Endodermal cell (in vitro differentiated cells): Measurements from ENCODE around the gene GRM3. TPM values are rescaled to one million over a fixed set of nuclear protein-coding genes. Genes with fewer than 3 reads are reported as not detected.

Source experiments
- DNase-seq: peaks from one replicate; pipeline ENCODE4 v3.0.0-alpha.2; 2017
- H3K27ac ChIP-seq: 2 replicates; pipeline ENCODE4 v1.5.1; 2013; ENCODE audit warnings: mild to moderate bottlenecking, low read depth, low read length, moderate library complexity
- H3K27me3 ChIP-seq: 2 replicates; pipeline ENCODE4 v1.6.1; 2013; ENCODE audit warnings: mild to moderate bottlenecking, low read length, moderate library complexity; ENCODE audit not compliant: insufficient read depth, control insufficient read depth, poor library complexity, severe bottlenecking
- H3K36me3 ChIP-seq: 2 replicates; pipeline ENCODE4 v1.7.0; 2013; ENCODE audit warnings: mild to moderate bottlenecking, low read length, moderate library complexity; ENCODE audit not compliant: control insufficient read depth, insufficient read depth
- H3K4me1 ChIP-seq: one replicate; pipeline ENCODE4 v1.7.0; 2013; ENCODE audit warnings: low read length; ENCODE audit not compliant: control insufficient read depth, insufficient read depth
- H3K4me3 ChIP-seq: 2 replicates; pipeline ENCODE4 v1.5.1; 2013; ENCODE audit warnings: mild to moderate bottlenecking, low read length, moderate library complexity
- H3K9ac ChIP-seq: 2 replicates; pipeline ENCODE4 v1.6.1; 2013; ENCODE audit warnings: mild to moderate bottlenecking, low read length, moderate library complexity; ENCODE audit not compliant: poor library complexity, severe bottlenecking; ENCODE audit errors: extremely low read depth
- H3K9me3 ChIP-seq: 2 replicates; pipeline ENCODE4 v1.6.1; 2013; ENCODE audit warnings: mild to moderate bottlenecking, low read length, moderate library complexity; ENCODE audit not compliant: control insufficient read depth
- H3K27ac Mint-ChIP-seq: 2 replicates; pipeline ENCODE4 v1.8.0; 2020; ENCODE audit warnings: mixed read lengths
- H3K27me3 Mint-ChIP-seq: 2 replicates; pipeline ENCODE4 v1.8.0; 2021; ENCODE audit warnings: mild to moderate bottlenecking, mixed read lengths; ENCODE audit not compliant: insufficient read depth
- H3K36me3 Mint-ChIP-seq: 2 replicates; pipeline ENCODE4 v1.8.0; 2020; ENCODE audit warnings: low read depth, mixed read lengths
- H3K4me1 Mint-ChIP-seq: 2 replicates; pipeline ENCODE4 v1.8.0; 2020; ENCODE audit warnings: mixed read lengths
- H3K4me3 Mint-ChIP-seq: 2 replicates; pipeline ENCODE4 v1.8.0; 2020; ENCODE audit warnings: mild to moderate bottlenecking, moderate library complexity, mixed read lengths
- H3K9me3 Mint-ChIP-seq: 2 replicates; pipeline ENCODE4 v1.8.0; 2020; ENCODE audit warnings: mild to moderate bottlenecking, mixed read lengths
- CTCF ChIP-seq: fragments of 200-600 bp; sonication (generic); conservative IDR thresholded peaks from 2 replicates; pipeline ENCODE4 v1.5.0; 2021; ENCODE audit warnings: antibody characterized with exemption, mild to moderate bottlenecking
- WGBS, 2 experiments: methylation state at CpG; one replicate each; pipeline versions ENCODE4 v1.1.5 to v1.1.7; 2013; ENCODE audit warnings: missing lambda C conversion rate in 2 of 2, mixed read lengths in 1 of 2; ENCODE audit not compliant: insufficient coverage in 1 of 2, insufficient read length in 1 of 2; 5-methylcytosine and 5-hydroxymethylcytosine counted together
- total RNA-seq, 2 donors: library from RNA; stranded (reverse); fragmentation: NEBNext Ultra II Directional in 1 of 2; extraction: Animal tissue kit (Norgen Biotek cat#: 25700) in 1 of 2; gene quantifications; 2 replicates in 1 of 2; 3 replicates in 1 of 2; pipeline ENCODE4 v1.2.1, GENCODE V29; 2021

The GRM3 gene
- total RNA-seq, 2 donors from 2014 or later = 0.75 to 0.91 TPM

DNA sequence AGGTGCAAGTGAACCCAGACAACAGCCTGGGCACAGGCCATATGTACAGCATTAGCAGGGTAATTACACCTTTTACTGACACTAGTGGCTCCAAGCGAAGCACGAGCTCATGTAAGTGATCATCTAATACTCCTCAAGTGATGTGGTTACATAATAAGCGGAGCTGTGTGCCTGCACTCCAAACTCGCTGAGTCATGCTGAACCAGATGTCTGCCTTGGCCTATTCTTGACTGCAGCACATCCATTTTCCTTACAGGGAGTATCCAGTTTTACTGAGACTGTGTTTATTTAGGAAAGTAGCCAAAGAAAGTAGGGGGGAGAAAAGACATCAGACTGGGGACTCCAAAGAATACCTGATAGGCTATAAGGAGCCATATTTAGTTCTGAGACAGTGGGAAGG is 90.1 kb downstream of the GRM3 start:
- Mint-ChIP-seq H3K4me1 (no peaks in the 10 kb centered on the region), H3K27me3 (no peaks in the 10 kb centered on the region), H3K9me3 (peaks cover 14% of the 10 kb centered on the region), H3K36me3 (no peaks in the 10 kb centered on the region), H3K4me3 (no peak overlapping the region), H3K27ac (no peak overlapping the region)
- TF ChIP-seq CTCF = no peak
- H3K4me1 ChIP-seq = no peaks in the 10 kb centered on the region
- no peak overlapping the region for H3K9ac ChIP-seq
- H3K4me3 ChIP-seq = no peak overlapping the region
- DNase-seq = no peak
- no peaks in the 10 kb centered on the region for H3K36me3 ChIP-seq
- 97 to 100% methylated on average over 4 of the region's 4 CpGs for WGBS, 2 experiments
- no peak overlapping the region for H3K27ac ChIP-seq
- no peaks in the 10 kb centered on the region for H3K27me3 ChIP-seq
- peaks cover 19% of the 10 kb centered on the region for H3K9me3 ChIP-seq

GRCh38 chr7:86745013-86745745 is 101.5 kb downstream of the GRM3 start:
- 90 to 100% methylated on average over 1 to 3 of the region's 3 CpGs for WGBS, 2 experiments
- Mint-ChIP-seq H3K27ac (peak overlapping the region; percentile 24), H3K27me3 (no peaks in the 10 kb centered on the region), H3K36me3 (no peaks in the 10 kb centered on the region), H3K4me3 (no peak overlapping the region), H3K4me1 (peaks cover 24% of the 10 kb centered on the region), H3K9me3 (no peaks in the 10 kb centered on the region)
- DNase-seq = no peak
- Histone ChIP-seq H3K4me1 (peaks cover 11% of the 10 kb centered on the region), H3K36me3 (no peaks in the 10 kb centered on the region), H3K9me3 (no peaks in the 10 kb centered on the region), H3K9ac (no peak overlapping the region), H3K27ac (no peak overlapping the region), H3K4me3 (no peak overlapping the region), H3K27me3 (no peaks in the 10 kb centered on the region)
- no peak for TF ChIP-seq CTCF

GRCh38 chr7:86747698-86748097 is 104.0 kb downstream of the GRM3 start:
- Histone ChIP-seq H3K4me1 (peaks cover 11% of the 10 kb centered on the region), H3K36me3 (no peaks in the 10 kb centered on the region), H3K9me3 (no peaks in the 10 kb centered on the region), H3K27me3 (no peaks in the 10 kb centered on the region), H3K27ac (no peak overlapping the region), H3K4me3 (no peak overlapping the region), H3K9ac (no peak overlapping the region)
- DNase-seq = no peak
- Mint-ChIP-seq H3K27ac (no peak overlapping the region), H3K27me3 (no peaks in the 10 kb centered on the region), H3K4me1 (peaks cover 24% of the 10 kb centered on the region), H3K4me3 (no peak overlapping the region), H3K9me3 (no peaks in the 10 kb centered on the region), H3K36me3 (no peaks in the 10 kb centered on the region)
- 57 to 71% methylated on average over 2 to 3 of the region's 3 CpGs for WGBS, 2 experiments
- TF ChIP-seq CTCF = no peak
